NAMALWA (cell line): ENCODE measurements around the gene CPT1A.

Source experiments
- DNase-seq: peaks from one replicate; pipeline ENCODE4 v3.0.0-alpha.2; 2015; ENCODE audit warnings: low spot score

CPT1A gene

DNA sequence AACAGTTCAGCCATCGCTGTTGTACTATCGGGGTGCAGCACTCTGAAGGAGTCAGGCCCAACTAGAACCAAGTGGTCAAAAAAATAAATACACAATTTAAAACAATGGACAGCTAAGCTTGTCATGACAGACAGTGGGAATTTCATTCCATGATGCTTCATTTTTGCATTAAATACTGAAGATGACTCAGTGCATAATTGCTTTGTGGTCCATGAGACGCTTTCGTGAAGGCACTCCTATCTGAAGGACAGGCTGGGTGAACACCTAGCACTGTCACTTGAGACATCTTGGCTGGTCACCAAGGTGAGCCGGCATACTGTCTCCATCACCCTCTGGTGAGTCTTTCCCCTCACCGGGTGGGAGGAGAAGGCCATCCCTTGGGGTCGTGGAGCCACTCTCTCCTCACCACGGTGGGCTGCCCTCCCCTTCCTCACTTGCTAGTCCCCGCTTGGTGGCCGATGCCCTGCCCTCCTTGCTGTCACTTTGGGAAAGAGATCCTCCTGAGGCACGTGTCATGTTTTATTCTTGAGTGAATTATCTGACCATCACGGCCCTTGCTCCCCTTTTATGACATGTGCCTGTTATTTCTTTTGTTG lies 85.4 kb downstream of the CPT1A start:
- no peak for DNase-seq

DNA sequence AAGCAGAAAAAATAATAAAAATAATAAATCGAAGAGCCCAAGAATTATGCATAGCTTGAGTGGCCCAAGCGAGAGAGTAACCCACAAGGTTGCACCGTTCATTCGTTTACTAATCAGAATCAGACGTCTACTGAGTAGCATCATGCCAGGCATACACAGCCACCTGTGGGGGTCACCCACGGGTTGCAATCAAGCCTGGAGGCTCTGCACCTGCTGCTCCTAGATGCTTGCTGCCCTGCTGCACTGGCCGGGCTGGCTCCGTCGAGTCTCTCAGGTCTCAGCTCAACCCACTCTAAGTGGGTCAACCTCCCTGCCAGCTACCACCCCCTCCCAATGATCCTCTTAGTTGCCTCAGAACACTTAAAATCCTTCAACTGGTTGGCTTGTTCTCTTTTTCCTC lies 88.4 kb downstream of the CPT1A start:
- peak; percentile 17 for DNase-seq

DNA sequence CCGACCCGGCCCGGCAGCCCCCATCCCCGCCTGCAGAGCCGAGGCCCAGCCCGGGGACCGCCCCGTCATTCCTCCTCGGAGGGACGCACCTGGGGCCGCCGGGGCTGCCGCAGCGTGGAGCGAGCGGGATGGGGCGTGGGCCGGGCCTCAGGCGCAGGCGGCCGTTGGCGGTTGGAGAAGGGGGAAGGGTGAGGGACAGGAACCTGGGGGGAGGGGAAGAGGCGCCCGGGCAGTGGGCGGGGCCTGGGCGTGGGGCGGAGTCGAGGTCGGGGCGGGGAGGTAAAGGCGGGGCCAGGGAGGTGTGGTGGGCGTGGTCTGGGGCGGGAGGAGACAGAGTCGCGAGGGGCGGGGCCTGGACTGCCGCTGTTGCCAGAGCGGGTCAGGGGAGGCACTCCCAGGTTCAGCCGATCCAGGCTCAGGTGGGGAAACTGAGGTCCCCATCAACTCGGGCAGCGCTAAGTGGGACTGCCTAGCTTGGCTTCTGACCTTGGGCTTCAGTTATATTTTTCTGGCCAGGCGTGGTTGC lies 90.3 kb downstream of the CPT1A start, which contains the start of gene TESMIN:
TSS of gene TESMIN (minus strand) at position 190 of the 526 bp plus-strand sequence. CDS start 860 bp downstream, outside the sequence.
- DNase-seq = peak; percentile 76

- DNase-seq = no peak
These were observed 90.8 kb downstream of the CPT1A start for GRCh38 chr11:68751004-68751325.

- DNase-seq = no peak
These were observed 91.3 kb downstream of the CPT1A start for GRCh38 chr11:68750195-68751003.

DNA sequence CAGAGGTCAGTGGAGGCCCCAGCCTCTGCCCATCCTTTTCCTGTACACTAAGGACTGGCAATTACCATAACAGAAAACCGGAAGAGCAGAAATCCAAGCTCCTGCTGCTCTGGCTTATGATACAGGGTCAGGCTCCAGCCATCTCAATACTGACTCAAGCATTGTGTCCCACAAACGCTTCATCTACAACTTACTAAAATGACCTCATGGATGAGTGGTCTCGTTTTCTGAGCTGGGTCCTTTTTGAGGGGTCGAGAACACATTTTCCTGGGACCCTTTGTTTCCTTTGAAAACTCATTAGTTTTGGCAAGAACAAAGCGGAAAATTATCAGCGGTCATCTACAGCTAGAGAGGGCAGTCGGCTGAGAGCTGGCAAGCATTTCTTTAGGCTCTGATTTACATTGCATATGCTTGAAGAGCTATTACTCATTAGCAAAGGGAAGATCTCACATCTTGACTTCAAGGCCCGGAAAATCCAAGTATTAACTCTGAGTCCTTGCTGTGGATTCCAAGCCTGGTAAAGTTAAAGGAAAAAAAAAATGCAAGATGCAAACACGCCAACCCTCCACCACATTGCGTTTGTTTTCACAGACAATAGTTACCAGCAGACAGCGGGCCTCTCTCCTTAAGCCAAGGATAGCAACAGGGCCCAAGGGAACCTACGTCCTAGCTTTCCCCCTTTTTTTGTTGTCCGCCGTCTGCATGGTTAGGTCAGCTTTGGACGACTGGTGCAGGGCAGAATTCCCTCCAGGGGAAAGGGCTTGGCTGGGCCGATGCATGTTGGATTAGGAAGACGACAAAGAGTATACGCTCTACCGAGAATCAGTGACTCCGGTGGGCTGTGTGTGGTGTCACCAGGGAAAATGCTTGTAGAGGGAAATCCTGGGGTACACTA lies 92.2 kb downstream of the CPT1A start:
- DNase-seq = no peak

GRCh38 chr11:68748061-68748460 lies 93.7 kb downstream of the CPT1A start:
- DNase-seq = no peak

DNA sequence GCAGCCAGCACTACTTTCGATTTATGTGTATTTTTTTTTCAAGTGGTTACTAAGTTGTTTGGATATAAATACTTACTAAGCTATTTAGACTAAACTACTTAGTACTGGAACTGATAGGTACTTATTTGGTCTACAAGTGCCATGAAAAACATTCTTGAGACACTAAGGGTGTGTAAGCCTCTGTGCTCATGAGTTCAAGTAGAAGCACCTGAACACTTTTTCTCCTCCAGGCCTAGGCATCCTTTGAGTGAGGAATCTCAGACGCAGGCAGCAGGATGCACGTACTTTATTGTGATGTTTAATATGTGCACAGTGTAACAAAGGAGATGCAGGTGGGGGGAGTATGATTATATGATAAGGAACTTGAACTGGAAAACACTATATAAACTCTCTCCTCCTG lies 98.2 kb downstream of the CPT1A start:
- no peak for DNase-seq

DNA sequence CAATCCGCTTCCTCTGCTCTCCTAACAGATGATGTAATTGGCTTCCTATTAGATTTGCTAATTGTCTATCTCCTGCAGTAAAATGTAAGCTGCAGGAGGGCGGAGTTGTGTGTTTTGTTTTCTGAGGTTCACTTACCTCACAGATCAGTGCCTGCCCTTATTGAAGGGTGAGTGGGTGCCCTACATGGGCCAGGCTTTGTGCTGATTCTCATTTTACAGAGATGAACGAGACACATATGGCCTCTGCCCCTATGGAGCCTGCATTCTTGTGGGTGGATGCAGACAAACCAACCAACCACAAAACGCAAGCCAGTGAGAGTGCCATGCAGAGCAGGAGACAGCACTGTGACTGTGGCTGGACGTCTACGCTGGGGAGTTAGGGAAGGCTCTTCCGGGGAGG lies 100.3 kb downstream of the CPT1A start:
- no peak for DNase-seq

- DNase-seq = no peak
These were observed 106.1 kb downstream of the CPT1A start for GRCh38 chr11:68735646-68736045.

- DNase-seq = no peak
These were observed 106.6 kb downstream of the CPT1A start for GRCh38 chr11:68735125-68735524.

- DNase-seq = no peak
These were observed 107.6 kb downstream of the CPT1A start for GRCh38 chr11:68734111-68734510.

DNA sequence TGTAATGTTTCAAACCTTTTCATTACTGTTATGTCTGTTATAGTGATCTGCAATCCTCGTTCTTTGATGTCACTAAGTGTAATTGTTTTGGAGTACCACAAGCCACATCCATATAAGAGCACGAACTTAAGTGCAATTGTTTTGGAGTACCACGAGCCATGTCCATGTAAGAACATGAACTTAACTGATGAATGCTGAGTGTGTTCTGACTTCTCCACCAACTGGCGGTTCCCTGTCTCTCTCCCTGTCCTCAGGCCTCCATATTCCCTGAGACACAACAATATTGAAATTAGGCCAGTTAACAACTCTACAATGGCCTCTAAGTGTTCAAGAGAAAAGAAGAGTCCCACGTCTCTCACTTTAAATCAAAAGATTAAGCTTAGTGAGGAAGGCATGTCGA lies 113.9 kb downstream of the CPT1A start:
- no peak for DNase-seq

- DNase-seq = no peak
These were observed 117.4 kb downstream of the CPT1A start for GRCh38 chr11:68724293-68724692.

GRCh38 chr11:68722143-68722542 lies 119.6 kb downstream of the CPT1A start:
- no peak for DNase-seq

DNA sequence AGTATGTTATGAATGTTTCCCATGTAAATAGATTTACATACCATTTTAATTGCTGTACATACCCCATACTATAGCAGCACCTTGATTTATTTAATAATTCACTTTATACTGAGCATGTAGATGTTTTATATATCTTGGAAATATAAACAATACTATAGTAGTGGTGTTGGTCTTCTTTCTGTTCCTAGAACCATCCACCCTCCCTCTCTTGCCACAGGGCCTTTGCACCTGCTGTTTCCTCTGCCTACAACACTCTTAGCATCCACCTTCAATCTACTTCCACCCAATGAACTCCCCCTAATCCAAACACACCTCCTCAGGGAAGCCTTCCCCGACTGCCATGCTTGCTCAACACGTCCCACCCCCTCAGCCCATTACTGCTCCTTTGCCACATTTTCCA lies 120.6 kb downstream of the CPT1A start:
- DNase-seq = no peak

DNA sequence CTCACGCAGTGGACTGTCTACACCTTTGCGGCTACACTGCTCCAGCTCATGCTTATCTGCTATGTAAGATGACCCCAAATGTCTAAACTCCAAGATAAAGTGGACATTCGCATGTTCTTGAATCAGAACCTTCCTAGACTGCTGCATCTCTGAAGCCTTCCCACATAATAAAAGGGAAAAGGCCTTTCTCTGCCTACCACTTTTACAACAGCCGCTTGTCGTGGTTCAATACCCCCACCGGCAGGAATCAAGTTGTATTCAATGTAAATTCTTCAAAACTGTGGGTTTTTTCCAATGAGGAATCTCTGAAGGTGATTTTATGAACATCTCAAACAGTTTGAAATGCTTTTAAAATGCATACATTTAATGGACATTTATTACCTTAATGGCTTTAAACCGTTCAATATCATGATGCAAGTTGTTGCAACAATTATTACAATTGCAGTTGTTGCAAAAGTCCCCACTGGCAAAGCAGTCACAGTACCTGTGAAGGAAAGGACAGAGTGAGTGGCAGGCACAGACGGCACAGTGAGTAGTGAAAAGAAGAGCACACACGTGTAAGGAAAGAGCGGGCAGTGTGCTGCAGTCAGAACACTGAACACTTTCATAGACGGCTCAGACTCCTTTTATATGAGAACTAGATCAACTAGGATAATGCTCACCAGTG lies 126.1 kb downstream of the CPT1A start:
- DNase-seq = no peak

DNA sequence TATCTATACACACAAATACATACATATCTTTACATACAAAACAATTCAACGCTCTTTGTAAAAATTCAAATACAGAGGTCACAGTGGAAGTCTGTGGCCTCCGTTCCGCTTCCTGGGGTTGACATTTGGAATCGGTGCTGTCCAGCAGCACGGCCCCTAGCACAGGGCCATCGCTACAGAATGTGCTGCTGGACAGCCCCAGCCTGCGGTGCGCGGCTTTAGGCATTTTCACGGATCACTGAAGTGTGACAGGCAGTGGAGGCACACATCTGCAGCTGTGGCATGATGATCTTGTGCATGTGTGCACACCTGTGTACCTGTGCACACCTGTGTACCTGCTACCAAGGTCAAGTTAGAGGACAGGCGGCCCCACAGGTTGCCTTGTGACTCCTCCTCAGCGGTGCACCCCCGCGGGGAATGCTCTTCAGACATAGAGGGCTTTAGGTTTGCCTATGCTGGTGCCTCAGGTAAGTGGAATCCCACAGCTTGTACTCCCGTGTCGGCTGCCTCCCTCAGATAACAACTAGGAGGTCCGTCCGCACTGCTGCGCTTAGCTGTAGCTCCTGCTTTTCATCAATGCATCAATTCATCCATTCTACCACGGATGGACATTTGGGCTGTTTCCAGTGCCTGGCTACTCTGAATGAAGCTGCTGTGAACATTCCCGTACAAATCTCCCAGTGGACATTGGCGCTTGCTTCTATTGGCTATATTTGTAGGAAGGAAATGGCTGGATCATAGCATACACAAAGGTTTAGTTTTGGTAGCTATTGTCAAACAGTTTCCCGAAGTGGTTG lies 127.5 kb downstream of the CPT1A start:
- no peak for DNase-seq

- DNase-seq = no peak
These were observed 130.6 kb downstream of the CPT1A start for GRCh38 chr11:68711114-68711513.

- DNase-seq = no peak
These were observed 131.3 kb downstream of the CPT1A start for GRCh38 chr11:68710409-68710808.

- no peak for DNase-seq
These were observed 132.7 kb downstream of the CPT1A start for GRCh38 chr11:68709062-68709461.
